GM20000 (cell line): Measurements from ENCODE around the gene DNASE2B.

Experiments used
- DNase-seq: peaks from one replicate; pipeline ENCODE4 v3.0.0; 2012; ENCODE audit warnings: low spot score
- CTCF ChIP-seq: IDR thresholded peaks from 2 replicates; pipeline ENCODE4 v1.5.1; 2012; ENCODE audit warnings: mild to moderate bottlenecking, control low read depth; ENCODE audit errors: extremely low read depth, missing control alignments

DNASE2B gene

GRCh38 chr1:84386716-84387479 is 11.4 kb upstream of the DNASE2B start:
- no peak for DNase-seq
- TF ChIP-seq CTCF = no peak

GRCh38 chr1:84387480-84388163 is 10.7 kb upstream of the DNASE2B start:
- no peak for TF ChIP-seq CTCF
- DNase-seq = no peak

- no peak for TF ChIP-seq CTCF
- DNase-seq = no peak
These were observed 8.1 kb upstream of the DNASE2B start for GRCh38 chr1:84390226-84390625.

- DNase-seq = no peak
- TF ChIP-seq CTCF = no peak
These were observed 2.9 kb downstream of the DNASE2B start for GRCh38 chr1:84401156-84401555.

GRCh38 chr1:84402060-84402459 is 3.8 kb downstream of the DNASE2B start:
- no peak for TF ChIP-seq CTCF
- DNase-seq = no peak

- no peak for TF ChIP-seq CTCF
- DNase-seq = no peak
These were observed 4.2 kb downstream of the DNASE2B start for GRCh38 chr1:84402501-84402900.

- TF ChIP-seq CTCF = no peak
These were observed 5.1 kb downstream of the DNASE2B start for GRCh38 chr1:84403347-84403746.

More at GRCh38 chr1:84403347-84403746, 5.1 kb downstream of the DNASE2B start:
- DNase-seq = no peak
